ENCODE measurements around the gene TMEM171.

The TMEM171 gene

GRCh38 chr5:73126381-73126780 is 6.0 kb downstream of the TMEM171 start:
- Histone ChIP-seq H3K4me2 (ENCODE audit: low read depth, low read length) (no peak overlapping the region), H3K9me3 (replicated peaks; ENCODE audit: insufficient read depth, low read length) (no peaks in the 10 kb centered on the region), H3K4me3 (ENCODE audit: low read length) (no peak overlapping the region)

GRCh38 chr5:73126957-73127356 is 6.6 kb downstream of the TMEM171 start:
- Histone ChIP-seq H3K9me2 (replicated peaks; ENCODE audit: insufficient read depth, low read length) (no peaks in the 10 kb centered on the region), H3K27ac (ENCODE audit: low read length) (no peak overlapping the region; the same call in 1 of the 2 replicates), H3K4me1 (ENCODE audit: low read length) (peaks cover 5% of the 10 kb centered on the region; the same call in 1 of the 2 replicates), H3F3A (ENCODE audit: insufficient read depth, low read length) (no peaks in the 10 kb centered on the region), H3K4me3 (ENCODE audit: low read length) (no peak overlapping the region), H2AFZ (ENCODE audit: low read length) (no peak overlapping the region), H3K9me3 (replicated peaks; ENCODE audit: insufficient read depth, low read length) (no peaks in the 10 kb centered on the region), H3K4me2 (ENCODE audit: low read depth, low read length) (0 out of 2 replicates have a peak overlapping the region, but pooled peaks have one; percentile 6), H4K20me1 (ENCODE audit: insufficient read depth, low read length) (no peaks in the 10 kb centered on the region), H3K79me2 (ENCODE audit: low read length) (no peaks in the 10 kb centered on the region), H3K36me3 (replicated peaks; ENCODE audit: insufficient read depth, low read length) (no peaks in the 10 kb centered on the region), H3K27me3 (replicated peaks; ENCODE audit: insufficient read depth, low read length) (peaks cover 23% of the 10 kb centered on the region), H3K9ac (ENCODE audit: low read length) (no peak overlapping the region)
- peak; percentile 31 for DNase-seq
- TF ChIP-seq EZH2phosphoT487 (IDR thresholded peaks at IDR 0.05; ENCODE audit: low read length) (no peak), CTCF (IDR thresholded peaks at IDR 0.05; ENCODE audit: low read length) (no peak), EZH2 (optimal IDR thresholded peaks at IDR 0.05; ENCODE audit: low read depth, low read length) (no peak)

More at GRCh38 chr5:73126381-73126780, 6.0 kb downstream of the TMEM171 start:
- Histone ChIP-seq H3K9ac (ENCODE audit: low read length) (no peak overlapping the region), H3K27me3 (replicated peaks; ENCODE audit: insufficient read depth, low read length) (peaks cover 29% of the 10 kb centered on the region), H3K36me3 (replicated peaks; ENCODE audit: insufficient read depth, low read length) (no peaks in the 10 kb centered on the region), H4K20me1 (ENCODE audit: insufficient read depth, low read length) (no peaks in the 10 kb centered on the region), H3K27ac (ENCODE audit: low read length) (no peak overlapping the region), H2AFZ (ENCODE audit: low read length) (no peak overlapping the region), H3K9me2 (replicated peaks; ENCODE audit: insufficient read depth, low read length) (no peaks in the 10 kb centered on the region), H3K79me2 (ENCODE audit: low read length) (no peaks in the 10 kb centered on the region), H3F3A (ENCODE audit: insufficient read depth, low read length) (no peaks in the 10 kb centered on the region), H3K4me1 (ENCODE audit: low read length) (peaks cover 5% of the 10 kb centered on the region; the same call in 1 of the 2 replicates)
- TF ChIP-seq EZH2 (optimal IDR thresholded peaks at IDR 0.05; ENCODE audit: low read depth, low read length), result no peak
- no peak for TF ChIP-seq EZH2phosphoT487 (IDR thresholded peaks at IDR 0.05; ENCODE audit: low read length)
- no peak for TF ChIP-seq CTCF (IDR thresholded peaks at IDR 0.05; ENCODE audit: low read length)
- no peak for DNase-seq

DNA sequence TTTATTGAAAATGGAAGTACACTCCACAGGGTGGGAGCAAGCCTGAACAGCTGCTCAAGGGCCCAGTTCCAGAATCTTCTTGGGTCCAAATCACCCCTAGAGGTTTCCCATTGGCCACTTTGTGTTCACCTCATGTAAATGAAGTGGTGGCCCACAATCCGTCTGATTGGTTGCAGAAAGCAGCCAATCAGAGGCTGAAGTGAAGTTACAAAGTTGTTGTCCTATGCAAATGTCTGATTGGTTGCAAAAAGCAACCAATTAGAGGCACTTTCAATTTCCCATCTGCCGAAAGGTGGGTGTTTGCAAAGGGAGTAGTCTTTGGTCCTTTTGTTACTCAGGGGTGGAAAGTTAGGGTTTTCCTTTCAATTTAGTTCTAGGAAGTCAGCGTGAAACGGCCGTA is 8.8 kb downstream of the TMEM171 start:
- H3K27ac ChIP-seq (ENCODE audit: low read length), result no peak overlapping the region
- DNase-seq, result no peak
- no peaks in the 10 kb centered on the region for H4K20me1 ChIP-seq (ENCODE audit: insufficient read depth, low read length)
- no peak overlapping the region for H3K9ac ChIP-seq (ENCODE audit: low read length)
- H3K4me3 ChIP-seq (ENCODE audit: low read length), result no peak overlapping the region
- peaks cover 10% of the 10 kb centered on the region for H3K27me3 ChIP-seq (replicated peaks; ENCODE audit: insufficient read depth, low read length)
- H2AFZ ChIP-seq (ENCODE audit: low read length), result no peak overlapping the region
- H3K9me3 ChIP-seq (replicated peaks; ENCODE audit: insufficient read depth, low read length), result no peaks in the 10 kb centered on the region
- H3K4me2 ChIP-seq (ENCODE audit: low read depth, low read length), result no peak overlapping the region
- TF ChIP-seq CTCF (IDR thresholded peaks at IDR 0.05; ENCODE audit: low read length) (no peak), EZH2 (optimal IDR thresholded peaks at IDR 0.05; ENCODE audit: low read depth, low read length) (no peak), EZH2phosphoT487 (IDR thresholded peaks at IDR 0.05; ENCODE audit: low read length) (no peak)
- H3K79me2 ChIP-seq (ENCODE audit: low read length), result no peaks in the 10 kb centered on the region
- H3K4me1 ChIP-seq (ENCODE audit: low read length), result no peaks in the 10 kb centered on the region
- H3F3A ChIP-seq (ENCODE audit: insufficient read depth, low read length), result no peaks in the 10 kb centered on the region
- no peaks in the 10 kb centered on the region for H3K36me3 ChIP-seq (replicated peaks; ENCODE audit: insufficient read depth, low read length)
- no peaks in the 10 kb centered on the region for H3K9me2 ChIP-seq (replicated peaks; ENCODE audit: insufficient read depth, low read length)

All from MM.1S (cell line).